Liver (tissue), 9 donors: ENCODE measurements around the gene MCTP2. TPM values are rescaled to one million over a fixed set of nuclear protein-coding genes. Genes with fewer than 3 reads are reported as not detected.

Source experiments
- DNase-seq: peaks from one replicate; pipeline ENCODE4 v3.0.0-alpha.2; 2017; ENCODE audit warnings: low spot score
- H3K27ac ChIP-seq, 2 donors: one replicate each; pipeline ENCODE4 v1.7.0; 2013; ENCODE audit warnings: inconsistent platforms in 2 of 2, low read length in 2 of 2, control low read depth in 1 of 2, low read depth in 1 of 2, mild to moderate bottlenecking in 1 of 2
- H3K27me3 ChIP-seq, 4 donors: one replicate each; pipeline versions ENCODE4 v1.6.1 to v1.7.0; 2013; ENCODE audit warnings: low read length in 3 of 4, inconsistent platforms in 1 of 4, mild to moderate bottlenecking in 1 of 4, moderate library complexity in 1 of 4; ENCODE audit not compliant: control insufficient read depth in 4 of 4, insufficient read depth in 4 of 4
- H3K36me3 ChIP-seq, 4 donors: one replicate each; pipeline versions ENCODE4 v1.6.1 to v1.7.0; 2013; ENCODE audit warnings: low read length in 3 of 4, mild to moderate bottlenecking in 3 of 4, low read depth in 1 of 4, moderate library complexity in 1 of 4; ENCODE audit not compliant: control insufficient read depth in 4 of 4, insufficient read depth in 3 of 4
- H3K4me1 ChIP-seq, 4 donors: one replicate each; pipeline versions ENCODE4 v1.6.1 to v1.7.0; 2013; ENCODE audit warnings: low read length in 3 of 4, mild to moderate bottlenecking in 3 of 4, moderate library complexity in 1 of 4; ENCODE audit not compliant: control insufficient read depth in 4 of 4, insufficient read depth in 4 of 4
- H3K4me3 ChIP-seq, 3 donors: one replicate each; pipeline versions ENCODE4 v1.6.1 to v1.7.0; 2013; ENCODE audit warnings: low read length in 3 of 3, control low read depth in 1 of 3, low read depth in 1 of 3, mild to moderate bottlenecking in 1 of 3
- H3K9ac ChIP-seq, 2 donors: one replicate each; pipeline ENCODE4 v1.7.0; 2013; ENCODE audit warnings: low read length in 2 of 2, mild to moderate bottlenecking in 2 of 2, moderate library complexity in 2 of 2, control low read depth in 1 of 2, low read depth in 1 of 2
- H3K9me3 ChIP-seq, 4 donors: one replicate each; pipeline versions ENCODE4 v1.6.1 to v1.7.0; 2013; ENCODE audit warnings: low read length in 3 of 4; ENCODE audit not compliant: control insufficient read depth in 4 of 4
- EGR1 ChIP-seq, 2 donors: IDR thresholded peaks; 2 replicates each; pipeline ENCODE4 v1.6.1; 2016 to 2018; ENCODE audit warnings: antibody characterized with exemption in 2 of 2, low read depth in 2 of 2
- FOXA1 ChIP-seq: IDR thresholded peaks from 2 replicates; pipeline ENCODE4 v1.6.1; 2016; ENCODE audit warnings: antibody characterized with exemption
- FOXA2 ChIP-seq: IDR thresholded peaks from 2 replicates; pipeline ENCODE4 v1.6.1; 2016; ENCODE audit warnings: antibody characterized with exemption
- JUND ChIP-seq, 2 donors: IDR thresholded peaks; 2 replicates each; pipeline ENCODE4 v1.6.1; 2016; ENCODE audit warnings: antibody characterized with exemption in 2 of 2
- NR2F2 ChIP-seq: IDR thresholded peaks from 2 replicates; pipeline ENCODE4 v1.6.1; 2016; ENCODE audit warnings: antibody characterized with exemption
- RAD21 ChIP-seq, 2 donors: IDR thresholded peaks; 2 replicates each; pipeline ENCODE4 v1.6.1; 2016; ENCODE audit warnings: antibody characterized with exemption in 2 of 2, mild to moderate bottlenecking in 2 of 2
- RXRA ChIP-seq, 2 donors: IDR thresholded peaks; 2 replicates each; pipeline ENCODE4 v1.6.1; 2017 to 2018; ENCODE audit warnings: antibody characterized with exemption in 2 of 2, mild to moderate bottlenecking in 1 of 2
- SP1 ChIP-seq: IDR thresholded peaks from 2 replicates; pipeline ENCODE4 v1.6.1; 2018; ENCODE audit warnings: antibody characterized with exemption, mild to moderate bottlenecking
- WGBS: extraction: QIAGEN DNeasy Blood & Tissue Kit; methylation state at CpG from one replicate; pipeline ENCODE4 v1.1.7; 2013; 5-methylcytosine and 5-hydroxymethylcytosine counted together
- polyA plus RNA-seq, 2 donors: library from polyadenylated mRNA; stranded (reverse) in 1 of 2; unstranded in 1 of 2; fragments of 200-250 nt in 1 of 2; fragments of >200 nt in 1 of 2; fragmentation: Nextera tagmentation in 1 of 2; extraction: Ambion mirVana in 1 of 2; gene quantifications; one replicate each; pipeline versions ENCODE4 v1.2.1 to v1.2.3, GENCODE V29; 2013 to 2015
- total RNA-seq, 2 donors: library from RNA; depleted of rRNA; stranded (reverse); fragments of >200 nt; gene quantifications; one replicate each; pipeline ENCODE4 v1.2.3, GENCODE V29; 2014
- TF ChIP-seq, protein P1 (sequence below): fragments of 150-350 bp; IDR thresholded peaks from 2 replicates; pipeline ENCODE4 v1.5.1; 2017; ENCODE audit warnings: improper control_type of control experiment, low read depth, low read length; ENCODE audit not compliant: missing input control
- TF ChIP-seq, protein P2 (sequence below): IDR thresholded peaks from 2 replicates; pipeline ENCODE4 v1.6.1; 2016; ENCODE audit warnings: antibody characterized with exemption
- TF ChIP-seq, protein P3 (sequence below): IDR thresholded peaks from 2 replicates; pipeline ENCODE4 v1.6.1; 2016; ENCODE audit warnings: antibody characterized with exemption, mild to moderate bottlenecking
- TF ChIP-seq, protein P4 (sequence below): IDR thresholded peaks from 2 replicates; pipeline ENCODE4 v1.6.1; 2016; ENCODE audit warnings: antibody characterized with exemption
- donor health status: healthy.
- donor health status: healthy.
- donor health status: healthy.
- donor health status: healthy.
- donor health status: healthy.

MCTP2 gene
- total and polyA plus RNA-seq, 4 donors: 0.43 to 9.9 (median 3.5) TPM

DNA sequence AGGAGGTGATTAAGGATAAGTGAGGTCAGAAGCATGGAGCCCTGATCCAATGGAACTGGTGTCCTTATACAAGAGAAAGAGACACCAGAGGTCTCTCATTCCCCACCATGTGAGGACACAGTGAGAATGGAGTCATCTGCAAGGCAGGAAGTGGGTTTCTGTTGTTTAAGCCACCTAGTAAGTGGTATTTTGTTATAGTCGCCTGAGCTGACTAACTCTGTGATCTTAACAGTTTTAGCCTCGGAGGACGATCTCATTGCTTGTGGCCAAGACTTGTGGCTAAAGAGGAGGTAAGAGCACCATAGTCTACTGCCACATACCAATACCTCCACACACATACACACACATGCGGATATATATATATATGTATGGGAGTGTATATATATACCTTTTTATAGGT is 73.8 kb downstream of the MCTP2 start:
- Histone ChIP-seq H3K36me3 (no peaks in the 10 kb centered on the region), H3K9ac (no peak overlapping the region), H3K27ac (no peak overlapping the region), H3K4me1 (no peaks in the 10 kb centered on the region), H3K4me3 (no peak overlapping the region), H3K27me3 (no peaks in the 10 kb centered on the region), H3K9me3 (no peaks in the 10 kb centered on the region)
- WGBS: 89% methylated on average over 4 of the region's 4 CpGs
- no peak for DNase-seq
- no peak for TF ChIP-seq FOXA2
- TF ChIP-seq, protein P1, sequence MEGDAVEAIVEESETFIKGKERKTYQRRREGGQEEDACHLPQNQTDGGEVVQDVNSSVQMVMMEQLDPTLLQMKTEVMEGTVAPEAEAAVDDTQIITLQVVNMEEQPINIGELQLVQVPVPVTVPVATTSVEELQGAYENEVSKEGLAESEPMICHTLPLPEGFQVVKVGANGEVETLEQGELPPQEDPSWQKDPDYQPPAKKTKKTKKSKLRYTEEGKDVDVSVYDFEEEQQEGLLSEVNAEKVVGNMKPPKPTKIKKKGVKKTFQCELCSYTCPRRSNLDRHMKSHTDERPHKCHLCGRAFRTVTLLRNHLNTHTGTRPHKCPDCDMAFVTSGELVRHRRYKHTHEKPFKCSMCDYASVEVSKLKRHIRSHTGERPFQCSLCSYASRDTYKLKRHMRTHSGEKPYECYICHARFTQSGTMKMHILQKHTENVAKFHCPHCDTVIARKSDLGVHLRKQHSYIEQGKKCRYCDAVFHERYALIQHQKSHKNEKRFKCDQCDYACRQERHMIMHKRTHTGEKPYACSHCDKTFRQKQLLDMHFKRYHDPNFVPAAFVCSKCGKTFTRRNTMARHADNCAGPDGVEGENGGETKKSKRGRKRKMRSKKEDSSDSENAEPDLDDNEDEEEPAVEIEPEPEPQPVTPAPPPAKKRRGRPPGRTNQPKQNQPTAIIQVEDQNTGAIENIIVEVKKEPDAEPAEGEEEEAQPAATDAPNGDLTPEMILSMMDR: no peak
- TF ChIP-seq, protein P2, sequence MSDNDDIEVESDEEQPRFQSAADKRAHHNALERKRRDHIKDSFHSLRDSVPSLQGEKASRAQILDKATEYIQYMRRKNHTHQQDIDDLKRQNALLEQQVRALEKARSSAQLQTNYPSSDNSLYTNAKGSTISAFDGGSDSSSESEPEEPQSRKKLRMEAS: no peak
- TF ChIP-seq FOXA1: no peak
- no peak for TF ChIP-seq SP1
- TF ChIP-seq, protein P3, sequence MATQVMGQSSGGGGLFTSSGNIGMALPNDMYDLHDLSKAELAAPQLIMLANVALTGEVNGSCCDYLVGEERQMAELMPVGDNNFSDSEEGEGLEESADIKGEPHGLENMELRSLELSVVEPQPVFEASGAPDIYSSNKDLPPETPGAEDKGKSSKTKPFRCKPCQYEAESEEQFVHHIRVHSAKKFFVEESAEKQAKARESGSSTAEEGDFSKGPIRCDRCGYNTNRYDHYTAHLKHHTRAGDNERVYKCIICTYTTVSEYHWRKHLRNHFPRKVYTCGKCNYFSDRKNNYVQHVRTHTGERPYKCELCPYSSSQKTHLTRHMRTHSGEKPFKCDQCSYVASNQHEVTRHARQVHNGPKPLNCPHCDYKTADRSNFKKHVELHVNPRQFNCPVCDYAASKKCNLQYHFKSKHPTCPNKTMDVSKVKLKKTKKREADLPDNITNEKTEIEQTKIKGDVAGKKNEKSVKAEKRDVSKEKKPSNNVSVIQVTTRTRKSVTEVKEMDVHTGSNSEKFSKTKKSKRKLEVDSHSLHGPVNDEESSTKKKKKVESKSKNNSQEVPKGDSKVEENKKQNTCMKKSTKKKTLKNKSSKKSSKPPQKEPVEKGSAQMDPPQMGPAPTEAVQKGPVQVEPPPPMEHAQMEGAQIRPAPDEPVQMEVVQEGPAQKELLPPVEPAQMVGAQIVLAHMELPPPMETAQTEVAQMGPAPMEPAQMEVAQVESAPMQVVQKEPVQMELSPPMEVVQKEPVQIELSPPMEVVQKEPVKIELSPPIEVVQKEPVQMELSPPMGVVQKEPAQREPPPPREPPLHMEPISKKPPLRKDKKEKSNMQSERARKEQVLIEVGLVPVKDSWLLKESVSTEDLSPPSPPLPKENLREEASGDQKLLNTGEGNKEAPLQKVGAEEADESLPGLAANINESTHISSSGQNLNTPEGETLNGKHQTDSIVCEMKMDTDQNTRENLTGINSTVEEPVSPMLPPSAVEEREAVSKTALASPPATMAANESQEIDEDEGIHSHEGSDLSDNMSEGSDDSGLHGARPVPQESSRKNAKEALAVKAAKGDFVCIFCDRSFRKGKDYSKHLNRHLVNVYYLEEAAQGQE: no peak
- no peak for TF ChIP-seq JUND (IDR thresholded peaks at IDR 0.05)
- TF ChIP-seq RXRA (IDR thresholded peaks at IDR 0.05): no peak
- no peak for TF ChIP-seq RAD21 (IDR thresholded peaks at IDR 0.05)
- TF ChIP-seq, protein P4, sequence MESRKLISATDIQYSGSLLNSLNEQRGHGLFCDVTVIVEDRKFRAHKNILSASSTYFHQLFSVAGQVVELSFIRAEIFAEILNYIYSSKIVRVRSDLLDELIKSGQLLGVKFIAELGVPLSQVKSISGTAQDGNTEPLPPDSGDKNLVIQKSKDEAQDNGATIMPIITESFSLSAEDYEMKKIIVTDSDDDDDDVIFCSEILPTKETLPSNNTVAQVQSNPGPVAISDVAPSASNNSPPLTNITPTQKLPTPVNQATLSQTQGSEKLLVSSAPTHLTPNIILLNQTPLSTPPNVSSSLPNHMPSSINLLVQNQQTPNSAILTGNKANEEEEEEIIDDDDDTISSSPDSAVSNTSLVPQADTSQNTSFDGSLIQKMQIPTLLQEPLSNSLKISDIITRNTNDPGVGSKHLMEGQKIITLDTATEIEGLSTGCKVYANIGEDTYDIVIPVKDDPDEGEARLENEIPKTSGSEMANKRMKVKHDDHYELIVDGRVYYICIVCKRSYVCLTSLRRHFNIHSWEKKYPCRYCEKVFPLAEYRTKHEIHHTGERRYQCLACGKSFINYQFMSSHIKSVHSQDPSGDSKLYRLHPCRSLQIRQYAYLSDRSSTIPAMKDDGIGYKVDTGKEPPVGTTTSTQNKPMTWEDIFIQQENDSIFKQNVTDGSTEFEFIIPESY: no peak

DNA sequence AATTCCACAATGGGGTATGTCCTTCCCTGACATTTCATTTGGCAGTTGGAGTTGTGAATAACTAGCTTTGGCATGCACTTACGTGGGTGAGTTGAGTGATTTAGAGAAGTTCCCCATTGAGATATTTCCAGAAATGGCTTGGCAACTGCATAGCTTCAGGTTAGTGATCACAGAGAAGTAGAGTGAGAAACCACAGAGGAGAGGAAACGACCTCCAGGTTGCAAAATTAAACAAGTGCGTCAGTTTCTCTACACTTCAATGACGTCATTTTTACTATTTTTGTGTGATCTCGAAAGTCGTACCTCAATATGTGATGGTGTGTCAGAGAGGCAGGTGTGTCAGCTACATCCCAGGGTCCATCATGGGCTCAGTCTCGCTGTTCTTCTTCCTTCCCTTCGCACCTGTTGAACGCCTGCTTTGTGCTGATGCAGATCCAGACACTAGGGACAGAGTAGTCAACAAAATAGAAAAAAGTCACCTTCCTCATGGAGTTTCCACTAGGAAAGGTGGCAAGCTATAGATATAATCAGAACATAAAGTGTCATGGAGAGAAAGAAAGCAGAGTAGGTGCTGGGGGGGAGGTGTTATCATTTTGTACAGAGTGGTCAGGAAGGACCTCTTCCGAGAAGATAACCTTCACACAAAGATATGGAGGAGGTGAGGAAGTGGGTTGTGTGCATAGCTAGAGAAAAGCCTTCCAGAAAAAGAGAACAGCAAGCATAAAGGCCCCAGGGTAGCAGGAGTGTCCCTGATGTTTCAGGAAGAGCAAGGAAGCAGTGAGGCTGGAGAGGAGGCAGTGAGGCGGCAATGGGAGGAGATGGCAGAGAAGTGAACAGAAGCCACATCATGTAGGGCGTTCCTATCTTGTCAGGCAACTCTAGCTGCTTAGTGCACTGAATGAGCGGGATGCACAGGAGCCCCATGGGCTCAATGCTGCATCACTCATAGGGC is 75.6 kb downstream of the MCTP2 start:
- TF ChIP-seq, protein P1: no peak
- TF ChIP-seq NR2F2 (no peak), EGR1 (IDR thresholded peaks at IDR 0.05; ENCODE audit: low read depth in 2 of 2) (no peak), FOXA2 (no peak)
- H3K27me3 ChIP-seq: no peaks in the 10 kb centered on the region

More for the DNA sequence above, 75.6 kb downstream of the MCTP2 start:
- no peaks in the 10 kb centered on the region for H3K4me1 ChIP-seq
- H3K9ac ChIP-seq: no peak overlapping the region
- H3K27ac ChIP-seq: no peak overlapping the region
- no peaks in the 10 kb centered on the region for H3K36me3 ChIP-seq
- H3K4me3 ChIP-seq: no peak overlapping the region
- H3K9me3 ChIP-seq: no peaks in the 10 kb centered on the region
- no peak for DNase-seq
- 74% methylated on average over 13 of the region's 13 CpGs for WGBS
